RPMI8226 (cell line): ENCODE data around the gene GMPR2.
"Not testable (repeated sequence)": the region's sequence is repeated elsewhere in the genome, so short reads cannot be mapped to it uniquely, and the experiment has no call there.

ENCODE experiments used
- DNase-seq: peaks from one replicate; pipeline ENCODE4 v3.0.0-alpha.2; 2015

Gene GMPR2

DNA sequence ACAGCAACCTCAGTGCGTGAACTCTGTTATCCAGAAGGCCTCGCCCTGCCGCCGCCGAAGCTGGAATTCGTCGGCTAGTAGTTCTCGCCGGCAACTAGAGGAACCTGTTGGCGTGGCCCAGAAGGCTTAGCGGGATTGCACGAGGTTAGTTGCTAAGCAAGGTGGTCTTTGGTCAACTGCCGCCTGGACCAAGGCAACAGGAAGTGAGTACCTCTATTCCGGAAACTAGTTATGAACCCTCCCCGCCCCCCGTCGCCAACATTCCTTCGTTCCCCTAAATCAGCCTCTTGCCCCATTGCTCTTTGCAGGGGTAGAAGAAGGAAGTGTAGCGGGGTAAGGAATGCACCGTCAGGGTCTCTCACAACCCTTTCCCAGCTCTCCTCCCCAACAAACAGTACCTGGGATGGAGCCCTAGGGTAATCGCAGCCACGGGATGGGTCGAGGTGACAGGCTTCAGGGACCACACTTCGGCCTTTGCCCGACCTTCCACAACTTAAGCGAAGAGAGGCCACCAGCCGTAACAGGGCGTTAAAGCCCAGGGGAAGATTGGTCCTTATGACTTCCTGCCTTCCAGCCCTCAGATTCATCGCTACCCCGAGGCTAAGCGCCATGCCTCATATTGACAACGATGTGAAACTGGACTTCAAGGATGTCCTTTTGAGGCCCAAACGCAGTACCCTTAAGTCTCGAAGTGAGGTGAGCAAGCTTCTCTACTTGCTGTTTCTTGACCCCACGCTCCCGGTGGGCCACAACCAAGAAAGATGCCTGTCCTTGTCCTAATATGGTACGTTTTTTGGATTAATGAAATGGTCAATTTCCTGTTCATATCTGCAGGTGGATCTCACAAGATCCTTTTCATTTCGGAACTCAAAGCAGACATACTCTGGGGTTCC lies at the start of gene GMPR2:
TSS of gene GMPR2 (plus strand) at position 285 of the 893 bp plus-strand sequence. CDS start at position 610, 325 bp downstream.
- DNase-seq = no peak

DNA sequence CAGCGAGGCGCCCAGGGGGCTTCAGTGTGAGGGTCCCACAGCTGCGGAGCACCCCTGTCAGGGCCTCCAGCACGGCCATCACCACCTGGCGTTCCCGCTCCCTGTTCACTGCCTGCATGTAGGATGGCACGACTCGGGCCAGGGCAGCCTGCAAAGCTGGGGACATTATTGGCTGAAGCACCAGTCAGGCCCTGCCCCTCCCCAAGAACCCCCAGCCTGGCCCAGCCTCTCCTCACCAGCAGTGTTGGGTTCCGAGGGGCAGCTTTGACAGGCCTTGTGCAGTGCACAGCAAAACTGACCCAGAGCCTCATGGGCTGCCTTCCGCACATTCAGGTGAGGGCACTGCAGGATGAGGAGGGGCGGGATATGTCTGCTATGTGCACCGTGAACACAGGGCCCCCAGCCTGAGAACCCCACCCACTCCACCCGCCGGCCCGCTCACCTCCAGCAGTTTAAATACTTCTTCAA lies 49.7 kb upstream of the GMPR2 start:
- no peak for DNase-seq

DNA sequence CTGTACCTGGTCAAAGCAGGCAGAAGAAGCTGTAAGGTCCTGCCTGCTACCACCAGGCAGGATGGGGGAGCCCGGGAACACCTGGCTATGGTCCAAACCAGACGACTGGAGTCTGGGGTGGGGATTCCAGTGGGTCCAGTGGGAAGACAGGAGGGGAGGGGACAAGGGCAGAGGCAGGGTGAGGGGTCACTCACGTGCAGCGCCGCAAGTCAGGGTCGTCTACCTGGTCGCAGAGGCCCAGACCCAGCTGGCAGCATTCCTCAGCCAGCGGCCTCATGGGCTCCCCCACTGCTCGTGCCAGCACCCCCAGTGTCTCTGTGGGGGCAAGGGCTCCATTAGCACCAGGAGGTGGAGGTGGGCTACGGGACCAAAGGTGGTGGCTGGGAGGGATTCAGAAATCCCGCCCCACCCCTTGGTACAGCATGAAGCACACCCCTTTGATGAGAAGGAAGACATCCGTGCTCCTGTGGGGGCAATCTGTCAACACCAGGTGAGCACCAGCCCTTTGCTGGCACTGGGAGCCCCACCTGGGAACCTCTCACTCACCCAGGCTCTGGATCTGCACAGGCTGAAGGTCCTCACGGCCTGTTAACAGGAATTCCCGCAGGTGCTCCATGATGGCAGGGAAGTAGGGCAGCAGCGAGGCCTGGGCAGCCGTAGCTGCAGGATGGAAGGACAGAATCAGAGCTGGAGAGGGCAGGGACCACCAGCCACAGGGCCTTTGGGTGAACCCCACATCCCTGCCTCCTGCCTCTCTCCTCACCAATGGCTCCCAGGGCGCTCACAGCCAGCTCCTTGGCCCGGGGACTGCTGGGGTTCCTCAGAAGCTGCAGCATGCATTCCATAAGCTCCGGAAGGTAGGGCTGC lies 48.4 kb upstream of the GMPR2 start:
- no peak for DNase-seq

DNA sequence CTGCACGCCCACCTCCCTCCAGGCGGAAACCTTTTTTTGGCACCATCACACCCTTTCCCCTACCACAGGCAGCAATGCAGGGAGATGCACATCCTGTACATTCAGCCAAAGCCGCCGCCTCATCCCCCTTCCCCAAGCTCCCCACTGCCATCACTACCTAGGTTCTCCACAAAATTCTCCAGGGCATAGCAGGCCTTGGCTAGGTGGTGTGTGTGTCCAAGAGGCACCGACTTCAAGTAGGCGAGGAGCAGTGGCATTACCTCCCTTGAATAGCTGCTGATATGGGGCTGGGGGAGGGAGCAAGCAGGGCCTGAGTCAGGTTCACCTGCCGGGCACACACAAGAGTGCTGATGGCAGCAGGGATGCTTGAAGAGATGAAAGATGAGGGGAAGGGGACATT lies 47.7 kb upstream of the GMPR2 start:
- DNase-seq = no peak

DNA sequence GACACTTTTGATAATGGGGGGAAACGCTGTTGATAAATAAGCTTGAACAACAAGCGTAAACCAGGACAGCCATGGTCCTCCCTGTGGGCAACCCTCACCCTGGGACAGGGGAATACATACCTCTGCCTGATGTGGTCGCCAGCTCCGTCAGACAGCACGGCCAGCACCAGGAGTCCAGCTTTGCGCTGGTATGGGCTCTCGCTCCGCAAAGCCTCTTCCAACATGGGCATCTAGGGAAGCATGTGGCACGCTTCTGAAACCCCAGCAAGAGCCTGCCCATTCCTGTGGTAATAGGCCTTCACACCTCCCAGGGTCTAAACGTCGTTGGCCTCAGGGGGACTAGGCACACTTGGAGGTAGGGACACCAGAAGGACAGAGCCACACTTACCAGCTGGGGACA lies 47.0 kb upstream of the GMPR2 start:
- DNase-seq = no peak

DNA sequence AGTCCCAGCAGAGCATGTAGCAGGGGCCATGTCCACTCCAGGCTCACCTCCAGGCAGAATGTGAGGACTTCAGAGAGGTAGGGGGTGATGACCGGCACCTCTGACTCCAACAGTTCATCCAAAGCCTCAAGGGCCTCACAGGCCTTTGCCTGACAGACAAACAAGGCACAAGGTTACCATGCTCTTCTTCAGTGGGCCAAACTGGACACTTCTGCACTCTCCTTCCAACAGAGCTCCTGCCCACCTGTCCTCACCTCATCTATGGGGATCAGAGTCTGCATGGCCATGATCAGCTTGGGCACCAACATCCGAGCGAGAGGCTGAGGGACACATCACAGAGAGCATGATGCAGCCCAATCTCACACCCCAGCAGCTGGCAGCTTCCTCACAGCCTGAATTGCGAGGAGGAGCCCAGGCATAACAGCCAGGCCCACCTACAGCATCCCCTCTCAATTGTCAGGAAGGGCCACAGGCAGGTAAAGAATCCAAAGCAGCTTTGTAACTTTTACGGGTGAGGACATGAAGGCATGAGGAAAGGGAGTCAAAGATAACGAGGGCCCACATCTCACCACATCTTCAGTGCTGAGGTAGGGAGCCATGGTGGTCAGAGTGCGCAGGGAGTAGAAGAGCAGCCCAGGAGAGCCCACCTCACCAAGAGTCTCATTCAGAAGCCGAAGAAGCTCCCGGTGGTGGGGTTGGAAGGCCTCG lies 45.7 kb upstream of the GMPR2 start:
- no peak for DNase-seq

DNA sequence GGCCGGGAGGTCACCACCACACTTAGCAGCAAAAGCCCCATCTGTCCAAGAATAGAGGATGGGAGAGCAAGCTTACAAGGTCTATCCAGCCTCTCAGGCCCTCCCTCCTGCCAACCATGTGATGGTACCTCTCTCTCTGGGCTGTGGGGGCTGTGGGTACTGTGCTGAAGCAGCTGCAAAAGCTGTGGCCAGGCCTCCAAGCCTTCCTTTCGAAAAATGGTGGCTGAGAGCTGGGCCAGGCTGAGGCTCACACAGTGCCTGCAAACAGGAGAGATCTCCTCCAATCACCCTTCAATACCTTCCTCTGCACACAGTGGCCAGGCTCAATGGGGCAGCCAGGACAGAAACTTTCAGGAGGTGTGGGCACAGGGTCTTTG lies 45.2 kb upstream of the GMPR2 start:
- DNase-seq = no peak

DNA sequence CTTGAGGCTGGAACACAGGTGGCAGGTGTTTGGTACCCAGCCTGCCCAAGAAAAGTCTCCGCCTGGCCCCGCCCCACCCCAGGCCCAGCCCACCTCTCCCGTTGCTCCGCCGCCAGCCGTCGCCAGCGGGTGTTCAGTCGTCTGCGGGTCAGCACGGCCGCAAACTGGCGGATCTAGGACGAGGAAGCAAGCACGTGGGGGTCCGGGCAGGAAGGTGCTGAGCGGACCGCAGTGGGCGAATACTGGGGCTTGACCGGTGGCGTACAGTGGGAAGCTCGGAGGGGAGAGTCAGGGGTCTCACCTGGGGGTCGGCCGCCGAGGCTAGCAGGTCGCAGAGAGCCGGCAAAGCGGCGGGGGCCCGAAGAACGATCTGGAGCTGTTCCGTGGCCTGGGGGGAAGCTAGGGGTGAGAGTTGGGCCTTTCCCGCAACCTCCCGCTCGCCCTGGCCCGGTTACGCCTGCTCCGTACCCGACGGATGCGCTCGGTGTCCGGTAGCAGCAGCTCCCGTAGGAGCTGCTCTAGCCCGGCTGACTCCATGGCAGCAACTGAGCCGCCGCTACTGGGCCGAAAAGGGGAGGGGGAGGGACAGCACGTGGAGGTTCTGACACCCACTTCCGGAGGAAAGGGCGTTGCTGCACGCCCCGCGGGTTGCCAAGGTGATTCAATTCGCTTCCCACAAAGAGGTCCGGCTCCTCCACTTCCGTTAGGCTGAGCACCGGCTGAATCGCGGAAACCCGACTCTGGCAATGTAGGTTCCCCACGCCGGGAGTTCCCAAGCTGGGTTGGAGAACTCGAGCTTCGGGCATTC lies 44.3 kb upstream of the GMPR2 start, which contains the start of gene IPO4:
TSS of gene IPO4 (minus strand) at position 566 of the 808 bp plus-strand sequence. CDS start at position 537, 29 bp downstream.
- peak; percentile 96 for DNase-seq

DNA sequence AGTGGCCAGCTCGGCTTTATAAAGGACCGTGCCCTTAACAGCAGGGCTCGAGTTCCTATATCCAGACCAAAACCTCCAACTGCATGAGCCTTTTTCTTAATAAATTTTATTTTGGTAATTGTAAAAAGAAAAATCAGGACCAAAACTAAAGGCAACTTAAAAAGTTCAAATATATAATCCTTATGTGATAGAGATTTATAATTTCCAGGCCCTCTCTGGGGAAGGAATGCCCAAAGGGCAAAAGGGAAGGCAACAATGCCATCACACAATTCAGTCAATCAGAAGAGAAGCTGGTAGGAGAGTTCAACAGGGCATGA lies 43.7 kb upstream of the GMPR2 start:
- DNase-seq = no peak

DNA sequence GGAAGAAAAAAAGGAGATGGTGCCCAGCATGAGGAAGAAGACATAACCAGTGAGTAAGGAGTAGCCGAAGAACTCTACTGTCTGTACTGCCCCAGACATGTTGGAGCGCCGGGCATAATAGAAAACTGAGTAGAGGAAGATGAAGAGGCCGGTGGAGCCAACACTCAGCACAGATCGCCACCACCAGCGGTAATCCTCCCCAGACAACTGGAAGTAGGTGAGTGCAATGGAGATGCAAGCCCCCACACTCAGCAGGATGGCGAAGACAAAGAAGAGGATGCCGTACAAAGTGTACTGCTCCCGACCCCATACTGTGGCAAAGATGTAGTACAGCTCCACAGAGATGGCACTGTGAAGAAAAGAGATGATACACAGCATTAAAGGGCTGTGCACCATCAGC lies 43.3 kb upstream of the GMPR2 start:
- DNase-seq = no peak

DNA sequence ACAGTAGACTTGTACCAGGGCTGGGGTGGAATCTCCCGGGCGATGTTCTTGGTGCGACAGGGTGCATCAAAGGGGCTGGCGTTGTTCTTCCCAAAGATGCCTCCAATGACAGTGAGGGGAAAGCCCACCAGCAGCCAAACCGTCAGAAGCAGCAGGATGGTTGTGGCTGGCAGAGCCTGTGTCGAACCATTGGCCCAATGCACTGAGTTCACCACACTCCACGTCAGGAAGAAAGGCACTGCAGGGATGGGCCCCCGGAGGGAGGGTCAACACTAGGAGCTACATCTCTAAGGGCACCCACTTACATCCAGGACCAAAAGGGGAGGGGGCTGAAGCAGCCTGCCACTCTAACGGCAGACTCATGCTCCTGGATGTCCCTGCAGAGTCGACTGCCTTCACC lies 42.3 kb upstream of the GMPR2 start:
- DNase-seq = no peak

DNA sequence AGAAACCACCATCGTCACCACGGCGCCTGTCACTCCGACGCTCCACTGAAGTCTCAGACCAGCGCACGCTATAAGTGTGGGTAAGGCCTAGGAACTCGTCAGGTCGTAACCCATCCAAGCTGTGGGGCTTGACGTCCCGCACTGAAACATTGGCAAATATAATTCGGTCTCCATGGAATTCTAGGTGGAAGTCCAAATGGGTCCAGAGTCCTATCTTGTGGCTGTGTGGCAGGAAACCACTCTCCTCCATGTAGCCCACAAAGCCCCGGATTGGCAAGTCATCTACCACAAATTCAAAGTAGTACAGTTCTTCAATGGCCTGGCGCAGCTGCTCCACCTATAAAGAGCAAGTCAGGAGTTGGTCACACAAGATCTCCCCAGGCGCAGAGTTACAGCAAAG lies 39.8 kb upstream of the GMPR2 start:
- no peak for DNase-seq

DNA sequence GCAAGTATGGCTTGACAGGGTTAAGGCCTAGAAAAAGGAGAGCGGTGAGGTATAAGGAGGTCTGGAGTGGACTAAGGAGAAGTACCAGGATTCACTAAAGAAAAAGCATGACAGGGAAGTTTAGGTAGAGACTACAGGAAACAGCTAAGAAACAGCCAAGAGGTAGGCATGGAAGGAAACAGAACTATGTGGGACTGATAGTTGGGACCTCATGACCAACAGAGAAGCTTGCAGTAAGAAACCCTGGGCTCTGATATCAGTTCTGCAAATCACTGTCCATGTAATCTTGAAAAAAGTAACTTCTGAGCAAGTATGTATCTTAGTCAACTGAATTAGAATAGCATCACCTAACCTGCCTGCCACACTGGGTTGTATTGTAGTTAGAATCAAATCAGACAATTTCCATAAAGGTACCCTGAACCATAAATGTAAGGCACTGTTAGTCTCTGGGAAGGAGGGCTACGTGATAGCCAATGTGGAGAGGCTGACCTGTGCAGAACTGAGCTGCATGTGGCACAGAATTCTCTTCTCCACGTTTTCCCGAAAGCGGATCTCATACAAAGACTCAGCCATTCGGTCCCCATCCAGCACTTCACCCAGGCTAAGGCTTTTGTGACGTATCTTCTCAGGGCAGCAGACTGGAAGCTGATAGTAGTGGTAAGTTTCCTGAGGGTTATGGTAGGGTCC lies 38.4 kb upstream of the GMPR2 start:
- no peak for DNase-seq

DNA sequence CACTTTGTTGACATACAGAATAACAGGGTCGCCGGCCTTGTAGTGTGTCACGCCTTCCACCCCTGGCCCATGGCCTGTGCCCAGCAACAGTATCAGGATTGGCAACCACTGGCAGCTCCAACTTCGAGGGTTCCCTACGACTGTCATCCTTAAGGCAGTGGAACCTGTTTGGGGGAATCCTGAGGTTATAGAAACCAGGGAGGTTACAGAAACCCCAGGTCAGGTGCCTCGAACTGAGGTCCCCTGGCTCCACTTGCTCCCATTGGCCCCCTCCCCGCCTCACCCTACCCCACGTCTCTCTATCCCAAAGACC lies 37.9 kb upstream of the GMPR2 start:
- DNase-seq = no peak

DNA sequence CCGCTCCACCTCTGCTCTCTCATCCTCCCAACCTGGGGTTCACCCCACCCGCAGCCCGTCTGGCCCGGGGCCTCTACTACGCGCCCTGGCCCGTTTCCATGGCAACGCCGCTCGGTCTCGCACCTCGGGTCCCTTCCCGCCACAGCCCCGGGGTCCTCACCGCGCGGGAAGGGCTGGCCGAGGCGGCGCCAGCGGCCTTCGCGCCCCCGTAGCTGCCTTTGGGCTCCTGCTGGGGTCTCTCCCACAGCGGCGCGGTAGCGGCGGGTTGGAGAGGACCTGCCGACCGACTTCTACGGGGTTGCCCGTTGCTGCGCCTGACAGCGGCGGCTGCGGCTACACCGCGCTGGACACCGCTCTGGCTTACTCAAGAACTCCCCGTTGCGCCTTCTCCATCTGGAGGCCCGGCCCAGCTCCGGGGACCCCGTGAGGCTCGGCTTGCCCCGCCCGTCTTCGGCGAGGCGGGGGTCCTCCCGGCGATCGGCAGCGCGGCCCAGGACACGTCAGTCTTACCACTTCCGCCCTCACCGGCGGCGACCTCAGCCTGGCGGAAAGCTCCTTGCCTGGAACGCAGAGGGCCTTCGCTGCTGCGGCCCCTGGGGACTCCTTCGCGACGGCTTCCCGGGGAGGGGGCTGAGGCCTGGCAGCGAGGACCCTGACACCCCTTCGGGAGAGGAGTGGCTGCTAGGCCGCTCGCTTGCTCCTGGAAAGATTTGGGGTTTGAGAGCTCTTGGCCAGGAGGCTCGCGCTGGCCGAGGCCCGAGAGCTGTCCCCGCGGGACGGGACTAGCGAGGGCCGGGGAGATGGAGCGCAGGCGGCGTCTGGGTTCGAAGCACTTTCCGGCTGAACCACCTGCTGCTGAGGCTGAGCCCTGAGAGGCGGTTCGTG lies 37.3 kb upstream of the GMPR2 start, which contains the start of gene TM9SF1:
TSS of gene TM9SF1 (minus strand) at position 256 of the 885 bp plus-strand sequence. CDS start 422 bp downstream, outside the sequence.
- peak; percentile 83 for DNase-seq

DNA sequence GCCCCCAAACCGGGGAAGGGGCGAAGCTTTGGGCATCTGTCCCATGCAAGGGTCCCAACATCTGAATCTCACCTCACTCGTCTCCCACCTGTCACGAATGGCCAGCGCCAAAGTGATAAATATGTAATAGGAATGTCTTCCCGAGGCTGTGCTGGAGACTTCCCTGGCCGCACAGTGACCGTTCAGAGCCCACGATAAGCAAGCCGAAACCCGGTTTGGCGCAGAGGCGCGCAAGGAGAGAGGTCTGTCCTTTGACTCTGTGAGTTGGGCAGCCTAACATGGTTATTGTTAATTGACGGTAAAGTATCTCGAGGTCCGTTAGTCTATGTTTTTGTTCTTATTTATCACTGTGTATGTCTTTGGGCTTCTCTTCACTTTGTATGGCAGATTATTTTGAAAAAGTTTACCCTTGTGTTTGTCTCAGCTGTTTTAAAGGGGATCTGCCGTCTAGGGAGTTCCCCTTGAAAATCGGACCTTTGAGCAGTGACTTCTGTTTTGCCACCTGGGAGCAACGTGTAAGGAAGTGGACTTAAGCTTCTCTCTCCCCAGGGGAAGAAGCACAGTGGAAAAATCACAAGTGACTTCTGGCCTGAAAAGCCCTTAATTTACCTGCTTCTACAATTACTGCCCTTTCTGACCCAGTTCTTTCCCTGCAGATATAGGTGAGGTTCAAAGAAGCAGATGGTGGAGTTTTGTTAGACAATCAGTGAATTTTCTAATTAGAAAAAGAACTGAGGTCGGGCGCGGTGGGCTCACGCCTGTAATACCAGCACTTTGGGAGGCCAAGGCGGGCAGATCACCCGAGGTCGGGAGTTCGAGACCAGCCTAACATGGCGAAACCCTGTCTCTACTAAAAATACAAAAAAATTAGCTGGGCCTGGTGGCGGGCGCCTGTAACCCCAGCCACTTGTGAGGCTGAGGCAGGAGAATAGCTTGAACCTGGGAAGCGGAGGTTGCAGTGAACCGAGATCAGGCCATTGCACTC lies 36.4 kb upstream of the GMPR2 start:
- peak; percentile 30 for DNase-seq

DNA sequence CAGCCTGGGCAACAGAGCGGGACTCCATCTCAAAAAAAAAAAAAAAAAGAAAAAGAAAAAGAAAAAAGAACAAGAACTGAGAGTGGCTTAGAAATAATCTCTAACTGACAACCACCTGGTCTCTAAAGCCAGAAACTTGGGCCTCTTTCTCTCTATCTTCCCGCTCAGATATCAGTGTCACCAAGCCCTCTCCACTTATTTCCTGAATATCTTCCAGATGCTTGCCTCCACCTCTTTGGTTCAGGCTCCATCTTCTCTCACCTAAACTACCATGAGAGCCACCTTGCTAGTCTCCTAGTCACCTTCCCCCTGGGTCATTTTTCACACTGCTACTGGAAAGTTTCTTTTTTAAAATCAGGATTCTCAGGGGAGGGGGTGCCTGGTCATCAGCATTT lies 35.7 kb upstream of the GMPR2 start:
- no peak for DNase-seq

DNA sequence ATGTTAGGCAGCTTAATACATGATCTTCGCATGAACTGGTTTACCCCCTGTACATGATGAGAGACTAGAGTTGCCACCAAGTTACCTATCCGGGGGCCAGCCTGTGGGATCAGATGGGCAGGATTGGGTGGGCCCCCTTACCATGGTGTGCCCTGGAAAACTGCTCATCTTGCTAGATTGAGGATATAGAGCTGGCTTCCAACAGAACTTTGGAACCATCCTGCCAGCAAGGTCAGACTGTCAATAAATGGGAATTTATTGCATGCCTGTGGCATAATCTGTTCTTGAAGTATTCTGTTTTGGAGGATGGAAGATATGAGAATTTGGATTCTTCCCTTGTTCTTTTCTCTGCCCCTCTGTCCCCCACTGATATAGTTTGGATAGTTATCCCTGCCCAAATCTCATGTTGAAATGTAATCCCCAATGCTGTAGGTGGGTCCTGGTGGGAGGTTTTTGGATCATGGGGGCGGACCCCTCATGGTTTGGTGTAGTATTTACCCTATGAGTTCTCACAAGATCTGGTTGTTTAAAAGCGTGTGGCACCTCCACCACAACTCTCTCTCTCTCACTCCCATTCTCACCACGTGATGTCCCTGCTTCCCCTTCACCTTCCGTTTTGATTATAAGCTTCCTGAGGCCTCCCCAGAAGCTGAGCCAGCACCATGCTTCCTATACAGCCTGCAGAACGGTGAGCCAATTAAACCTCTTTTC lies 33.8 kb upstream of the GMPR2 start:
- no peak for DNase-seq

DNA sequence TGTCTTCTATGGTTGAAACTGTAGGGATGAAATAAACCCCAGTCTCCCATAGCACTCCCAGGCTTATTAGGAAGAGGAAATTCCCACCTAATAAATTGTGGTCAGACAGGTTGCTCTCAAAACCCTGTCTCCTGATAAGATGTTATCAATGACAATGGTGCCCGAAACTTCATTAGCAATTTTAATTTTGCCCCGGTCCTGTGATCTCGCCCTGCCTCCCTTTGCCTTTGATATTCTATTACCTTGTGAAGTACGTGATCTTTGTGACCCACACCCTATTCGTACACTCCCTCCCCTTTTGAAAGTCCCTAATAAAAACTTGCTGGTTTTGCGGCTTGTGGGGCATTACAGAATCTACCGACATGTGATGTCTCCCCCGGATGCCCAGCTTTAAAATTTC lies 30.2 kb upstream of the GMPR2 start:
- not testable (repeated sequence) for DNase-seq
